ENCODE measurements around the gene CABP2. TPM values are rescaled to one million over a fixed set of nuclear protein-coding genes. Genes with fewer than 3 reads are reported as not detected.
A peak's percentile ranks its signal among the peaks of the same experiment; 100 is the strongest.

Gene CABP2
- total RNA-seq, 4 donors from 2014 or later = not detected

- H3K36me3 ChIP-seq = peaks cover 0 to 97% (median 20%) of the 10 kb centered on the region in 3 donors
- H3K27me3 ChIP-seq = no peaks in the 10 kb centered on the region
- 89 to 93% methylated on average over 55 to 59 of the region's 59 CpGs for WGBS, 2 donors
- H3K27ac ChIP-seq = peak overlapping the region in 1 of 4 donors; percentile 43
- no peak for DNase-seq (ENCODE audit: low spot score in 2 of 2)
- H3K4me1 ChIP-seq = peaks cover 0 to 8% (median 0%) of the 10 kb centered on the region in 4 donors
- no peak overlapping the region for H3K4me3 ChIP-seq
- H3K9me3 ChIP-seq = no peaks in the 10 kb centered on the region
- no peak for TF ChIP-seq EP300 (IDR thresholded peaks at IDR 0.05)
- TF ChIP-seq CTCF (IDR thresholded peaks at IDR 0.05) = no peak
- TF ChIP-seq POLR2A (IDR thresholded peaks at IDR 0.05) = no peak
Observed at GRCh38 chr11:67494371-67495233, 28.6 kb downstream of the CABP2 start.

GRCh38 chr11:67493548-67494370 lies 29.5 kb downstream of the CABP2 start:
- 93% methylated on average over 61 to 65 of the region's 65 CpGs for WGBS, 2 donors
- no peak overlapping the region for H3K4me3 ChIP-seq
- peak overlapping the region in 1 of 4 donors; percentile 83 for H3K27ac ChIP-seq
- no peaks in the 10 kb centered on the region for H3K9me3 ChIP-seq
- peaks cover 0 to 99% (median 20%) of the 10 kb centered on the region in 3 donors for H3K36me3 ChIP-seq
- H3K27me3 ChIP-seq = no peaks in the 10 kb centered on the region
- DNase-seq (ENCODE audit: low spot score in 2 of 2) = no peak
- TF ChIP-seq EP300 (IDR thresholded peaks at IDR 0.05) = no peak
- TF ChIP-seq CTCF (IDR thresholded peaks at IDR 0.05) = no peak
- TF ChIP-seq POLR2A (IDR thresholded peaks at IDR 0.05) = no peak
- H3K4me1 ChIP-seq = peaks cover 0 to 8% (median 0%) of the 10 kb centered on the region in 4 donors

GRCh38 chr11:67492801-67493547 lies 30.3 kb downstream of the CABP2 start:
- TF ChIP-seq EP300 (IDR thresholded peaks at IDR 0.05) = no peak
- no peak for TF ChIP-seq POLR2A (IDR thresholded peaks at IDR 0.05)
- no peak for TF ChIP-seq CTCF (IDR thresholded peaks at IDR 0.05)
- Histone ChIP-seq H3K27ac (peak overlapping the region; percentile 50 to 83 (median 63)), H3K36me3 (peaks cover 0 to 96% (median 20%) of the 10 kb centered on the region in 3 donors), H3K4me1 (peaks cover 0 to 8% (median 0%) of the 10 kb centered on the region in 4 donors), H3K27me3 (no peaks in the 10 kb centered on the region), H3K4me3 (no peak overlapping the region), H3K9me3 (no peaks in the 10 kb centered on the region)
- WGBS, 2 donors = 71 to 89% methylated on average over 13 to 42 of the region's 46 CpGs
- DNase-seq (ENCODE audit: low spot score in 2 of 2) = no peak

GRCh38 chr11:67492069-67492727 lies 31.0 kb downstream of the CABP2 start:
- Histone ChIP-seq H3K9me3 (no peaks in the 10 kb centered on the region), H3K27ac (peak overlapping the region; percentile 50 to 83 (median 63)), H3K4me1 (peaks cover 0 to 8% (median 0%) of the 10 kb centered on the region in 4 donors), H3K36me3 (peaks cover 0 to 96% (median 25%) of the 10 kb centered on the region in 3 donors), H3K27me3 (no peaks in the 10 kb centered on the region), H3K4me3 (no peak overlapping the region)
- WGBS, 2 donors = 65 to 71% methylated on average over 12 to 16 of the region's 19 CpGs
- no peak for TF ChIP-seq POLR2A (IDR thresholded peaks at IDR 0.05)
- peak in 1 of 2 donors; percentile 23 for TF ChIP-seq EP300 (IDR thresholded peaks at IDR 0.05)
- no peak for DNase-seq (ENCODE audit: low spot score in 2 of 2)

Data from tibial nerve (tissue), 4 donors.